DND-41 (cell line): ENCODE measurements around the gene SPARC.

Source experiments
- CTCF ChIP-seq: IDR thresholded peaks from 2 replicates; pipeline ENCODE4 v1.5.1; 2012; ENCODE audit warnings: borderline replicate concordance, low read length, moderate library complexity, mild to moderate bottlenecking; ENCODE audit not compliant: poor library complexity, severe bottlenecking; ENCODE audit errors: extremely low read depth
- EZH2 ChIP-seq: IDR thresholded peaks from 3 replicates; pipeline ENCODE4 v1.6.1; 2012; ENCODE audit warnings: borderline replicate concordance, low read depth, mild to moderate bottlenecking, moderate library complexity, low read length, inconsistent platforms; ENCODE audit not compliant: severe bottlenecking

- no peak for TF ChIP-seq CTCF
- TF ChIP-seq EZH2 = no peak
These were observed 1.7 kb upstream of the SPARC start for GRCh38 chr5:151688436-151688835.
